GM19463 (cell line): ENCODE results near the gene IFI35.
"Not testable (repeated sequence)": the region's sequence is repeated elsewhere in the genome, so short reads cannot be mapped to it uniquely, and the experiment has no call there.

Experiments used
- ATAC-seq: cut with Tn5 transposase; IDR thresholded peaks from one replicate; pipeline ENCODE4 v1.9.1; 2021; ENCODE audit warnings: mild to moderate bottlenecking, moderate library complexity; ENCODE audit not compliant: unreplicated experiment

Gene IFI35

DNA sequence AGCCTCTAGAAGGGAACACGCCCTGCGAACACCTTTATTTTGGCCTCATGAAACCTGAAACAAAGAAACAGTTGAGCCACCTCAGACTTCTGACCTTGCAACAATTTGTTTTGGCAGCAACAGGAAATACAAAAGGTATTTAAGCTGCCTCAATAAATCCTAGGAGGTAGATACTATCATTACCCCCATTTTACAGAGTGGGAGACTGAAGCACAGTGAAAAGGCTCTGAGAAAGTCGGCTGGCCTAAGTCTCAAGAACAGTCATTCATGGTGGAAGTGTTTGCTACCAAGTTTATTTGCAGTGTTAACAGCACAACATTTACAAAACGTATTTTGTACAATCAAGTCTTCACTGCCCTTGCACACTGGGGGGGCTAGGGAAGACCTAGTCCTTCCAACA, 37.4 kb downstream of the IFI35 start:
- no peak for ATAC-seq

- ATAC-seq: no peak
These were observed 45.4 kb downstream of the IFI35 start for GRCh38 chr17:43051969-43052368.

GRCh38 chr17:43053008-43053407, 46.4 kb downstream of the IFI35 start:
- ATAC-seq: not testable (repeated sequence)

DNA sequence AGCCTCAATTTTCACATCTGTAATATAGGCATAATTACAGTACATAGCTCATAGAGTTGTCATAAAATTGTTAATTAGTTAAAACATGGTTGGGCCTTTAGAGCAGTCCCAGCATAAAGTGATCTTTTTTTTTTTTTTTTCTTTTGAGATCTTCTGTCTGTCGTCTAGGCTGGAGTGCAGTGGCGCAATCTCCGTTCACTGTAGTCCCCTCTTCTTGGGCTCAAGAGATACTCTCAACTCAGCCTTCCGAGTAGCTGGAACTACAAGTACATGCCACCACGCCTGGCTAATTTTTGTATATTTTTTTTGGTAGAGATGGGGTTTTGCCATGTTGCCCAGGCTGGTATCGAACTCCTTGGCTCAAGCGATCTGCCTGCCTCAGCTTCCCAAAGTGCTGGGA, 49.5 kb downstream of the IFI35 start:
- ATAC-seq: no peak

DNA sequence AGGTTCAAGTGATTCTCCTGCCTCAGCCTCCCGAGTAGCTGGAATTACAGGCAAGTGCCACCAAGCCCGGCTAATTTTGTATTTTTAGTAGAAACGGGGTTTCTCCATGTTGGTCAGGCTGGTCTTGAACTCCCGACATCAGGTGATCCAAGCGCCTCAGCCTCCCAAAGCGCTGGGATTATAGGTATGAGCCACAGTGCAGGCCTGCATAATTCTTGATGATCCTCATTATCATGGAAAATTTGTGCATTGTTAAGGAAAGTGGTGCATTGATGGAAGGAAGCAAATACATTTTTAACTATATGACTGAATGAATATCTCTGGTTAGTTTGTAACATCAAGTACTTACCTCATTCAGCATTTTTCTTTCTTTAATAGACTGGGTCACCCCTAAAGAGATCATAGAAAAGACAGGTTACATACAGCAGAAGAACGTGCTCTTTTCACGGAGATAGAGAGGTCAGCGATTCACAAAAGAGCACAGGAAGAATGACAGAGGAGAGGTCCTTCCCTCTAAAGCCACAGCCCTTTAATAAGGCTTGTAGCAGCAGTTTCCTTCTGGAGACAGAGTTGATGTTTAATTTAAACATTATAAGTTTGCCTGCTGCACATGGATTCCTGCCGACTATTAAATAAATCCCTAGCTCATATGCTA, 56.5 kb downstream of the IFI35 start:
- no peak for ATAC-seq
